ENCODE results near the gene NXPE4. TPM values are rescaled to one million over a fixed set of nuclear protein-coding genes. Genes with fewer than 3 reads are reported as not detected.

NXPE4 gene
- total and polyA plus RNA-seq, 2 of the 8 experiments (the other 6 are each of a cell fraction or from before 2014, with no cell fraction given): not detected

DNA sequence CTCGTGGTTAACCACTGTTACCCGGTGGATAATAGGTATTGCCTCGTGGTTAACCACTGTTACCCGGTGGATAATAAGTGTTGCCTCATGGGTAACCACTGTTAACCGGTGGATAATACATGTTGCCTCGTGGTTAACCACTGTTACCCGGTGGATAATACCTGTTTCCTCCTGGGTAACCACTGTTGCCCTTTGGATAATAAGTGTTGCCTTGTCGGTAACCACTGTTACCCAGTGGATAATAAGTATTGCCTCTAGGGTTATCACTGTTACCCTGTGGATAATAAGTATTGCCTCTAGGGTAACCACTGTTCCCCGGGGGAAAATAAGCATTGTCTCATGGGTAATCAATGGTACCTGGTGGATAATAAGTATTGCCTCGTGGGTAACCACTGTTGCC lies 15.0 kb upstream of the NXPE4 start:
- Histone ChIP-seq H3K4me1 (replicated peaks in 1 of 4; ENCODE audit: control insufficient read depth in 3 of 4, insufficient read depth in 4 of 4, low read length in 3 of 4) (no peaks in the 10 kb centered on the region), H3K27me3 (replicated peaks in 1 of 4; ENCODE audit: control insufficient read depth in 3 of 4, extremely low read depth in 1 of 4, insufficient read depth in 3 of 4, low read length in 3 of 4) (no peaks in the 10 kb centered on the region), H3K9ac (replicated peaks in 1 of 4; ENCODE audit: extremely low read depth in 1 of 4, low read depth in 3 of 4, low read length in 3 of 4) (no peak overlapping the region), H3K4me3 (ENCODE audit: extremely low read depth in 1 of 4, insufficient read depth in 2 of 4, low read depth in 3 of 4, low read length in 4 of 4) (no peak overlapping the region), H3K36me3 (ENCODE audit: control insufficient read depth in 2 of 4, insufficient read depth in 4 of 4, low read length in 3 of 4) (no peaks in the 10 kb centered on the region), H2BK15ac (ENCODE audit: low read length) (no peak overlapping the region), H2BK12ac (ENCODE audit: low read depth, low read length) (no peak overlapping the region), H3K4ac (replicated peaks; ENCODE audit: insufficient read length, low read depth, low read length) (no peak overlapping the region), H3K27ac (ENCODE audit: low read depth, low read length) (no peak overlapping the region), H4K5ac (ENCODE audit: insufficient read length, low read depth, low read length) (no peak overlapping the region), H3K9me3 (ENCODE audit: insufficient read depth in 2 of 2, low read depth in 1 of 2, low read length in 1 of 2) (peaks cover 15 to 55% of the 10 kb centered on the region in 2 experiments; a peak in 3 of 4 replicates), H3K79me2 (ENCODE audit: control insufficient read depth in 1 of 2, insufficient read depth in 2 of 2, low read length in 2 of 2) (no peaks in the 10 kb centered on the region), H4K20me1 (replicated peaks in 1 of 2; ENCODE audit: control insufficient read depth in 1 of 2, insufficient read depth in 2 of 2, low read length in 2 of 2) (no peaks in the 10 kb centered on the region), H2BK120ac (replicated peaks; ENCODE audit: low read depth, low read length) (no peak overlapping the region), H3K4me2 (ENCODE audit: insufficient read depth in 1 of 2, low read depth in 2 of 2, low read length in 2 of 2) (no peak overlapping the region), H2BK5ac (ENCODE audit: low read depth, low read length) (no peak overlapping the region), H3K23me2 (ENCODE audit: low read depth, low read length) (no peaks in the 10 kb centered on the region), H2AK5ac (ENCODE audit: low read depth, low read length) (no peak overlapping the region), H3K79me1 (ENCODE audit: low read depth, low read length) (no peaks in the 10 kb centered on the region), H2BK20ac (ENCODE audit: low read length) (no peak overlapping the region), H4K8ac (ENCODE audit: extremely low read depth, insufficient read depth, low read length) (no peak overlapping the region), H4K91ac (replicated peaks; ENCODE audit: insufficient read length, low read length) (no peak overlapping the region), H3K18ac (ENCODE audit: extremely low read depth, low read length) (no peak overlapping the region), H2AFZ (ENCODE audit: low read length) (no peak overlapping the region), H3K14ac (ENCODE audit: insufficient read length) (no peak overlapping the region), H3K23ac (ENCODE audit: insufficient read length) (no peak overlapping the region), H3K56ac (replicated peaks; ENCODE audit: insufficient read length, low read depth, low read length) (no peak overlapping the region)
- DNase-seq (ENCODE audit: low read depth in 1 of 2, low spot score in 2 of 2): no peak
- ChIA-PET POLR2A (ENCODE audit: partially characterized antibody) (no interaction called here), CTCF (ENCODE audit: partially characterized antibody) (no interaction called here)
- no peak for FAIRE-seq
- WGBS, 2 experiments (ENCODE audit: extremely low coverage in 1 of 2, insufficient coverage in 1 of 2, insufficient read length in 1 of 2, insufficient replicate concordance in 2 of 2, low coverage in 1 of 2, low lambda C conversion rate in 2 of 2, missing lambda C conversion rate in 1 of 2): 93% methylated on average over 10 of the region's 10 CpGs; no CpG with 5 or more reads in 1 of the 2 experiments
- TF ChIP-seq GTF2F1 (IDR thresholded peaks at IDR 0.05; ENCODE audit: borderline replicate concordance, low read depth, low read length) (no peak), TAF7 (optimal IDR thresholded peaks at IDR 0.05; ENCODE audit: borderline replicate concordance, low read depth, low read length) (no peak), TBP (IDR thresholded peaks at IDR 0.05; ENCODE audit: low read depth, low read length) (no peak), SP2 (IDR thresholded peaks at IDR 0.05; ENCODE audit: low read length) (no peak), CHD1 (IDR thresholded peaks at IDR 0.05; ENCODE audit: low read depth, low read length) (no peak), BCL11A (IDR thresholded peaks at IDR 0.05; ENCODE audit: low read depth in 2 of 2, low read length in 2 of 2) (no peak), FOSL1 (IDR thresholded peaks at IDR 0.05; ENCODE audit: insufficient read depth, low read depth, low read length) (no peak), SIRT6 (IDR thresholded peaks at IDR 0.05; ENCODE audit: low read length) (no peak), POU5F1 (IDR thresholded peaks at IDR 0.05; ENCODE audit: low read depth, low read length) (no peak), RFX5 (IDR thresholded peaks at IDR 0.05; ENCODE audit: borderline replicate concordance, low read depth, low read length) (no peak), TAF1 (IDR thresholded peaks at IDR 0.05; ENCODE audit: low read depth, low read length) (no peak), ATF3 (IDR thresholded peaks at IDR 0.05; ENCODE audit: insufficient read depth, low read depth, low read length) (no peak), POLR2AphosphoS5 (IDR thresholded peaks at IDR 0.05; ENCODE audit: low read depth, low read length) (no peak), HDAC2 (IDR thresholded peaks at IDR 0.05; ENCODE audit: borderline replicate concordance in 1 of 2, low read depth in 2 of 2, low read length in 2 of 2) (no peak)

All from H1 (cell line).